NOMO-1 treated with DMSO at 0.1 percent for 48 hours (cell line): ENCODE results near the gene OR2T29.
"Not testable (repeated sequence)": the region's sequence is repeated elsewhere in the genome, so short reads cannot be mapped to it uniquely, and the experiment has no call there.

ENCODE experiments used
- DNase-seq: peaks from one replicate; lab custom pipeline; 2025; ENCODE audit not compliant: unreplicated experiment; lab: John Stamatoyannopoulos, UW

OR2T29 gene, protein sequence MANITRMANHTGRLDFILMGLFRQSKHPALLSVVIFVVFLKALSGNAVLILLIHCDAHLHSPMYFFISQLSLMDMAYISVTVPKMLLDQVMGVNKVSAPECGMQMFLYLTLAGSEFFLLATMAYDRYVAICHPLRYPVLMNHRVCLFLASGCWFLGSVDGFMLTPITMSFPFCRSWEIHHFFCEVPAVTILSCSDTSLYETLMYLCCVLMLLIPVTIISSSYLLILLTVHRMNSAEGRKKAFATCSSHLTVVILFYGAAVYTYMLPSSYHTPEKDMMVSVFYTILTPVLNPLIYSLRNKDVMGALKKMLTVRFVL

DNA sequence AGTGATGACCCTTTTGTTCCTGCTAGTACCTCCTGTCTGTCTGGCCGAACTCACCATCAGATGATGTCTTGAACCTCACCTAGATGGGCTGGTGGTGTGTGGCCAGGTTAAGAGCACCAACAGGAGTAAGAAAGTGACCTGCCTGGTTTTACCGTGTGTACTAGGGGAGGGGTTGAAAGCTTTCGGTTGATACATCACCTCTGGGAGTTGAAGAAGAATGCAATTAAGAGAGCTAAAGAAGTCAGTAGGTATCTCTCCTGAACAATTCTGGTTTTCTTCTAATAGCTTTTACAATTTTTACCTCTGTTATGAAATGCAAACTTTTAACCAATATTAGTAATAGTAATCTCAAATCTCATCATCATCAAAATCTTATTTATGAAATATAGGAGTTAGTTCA lies at the start of gene OR2T29:
TSS of gene OR2T29 (minus strand) at position 101 of the 400 bp plus-strand sequence. CDS start 3,281 bp downstream, outside the sequence.
- not testable (repeated sequence) for DNase-seq

DNA sequence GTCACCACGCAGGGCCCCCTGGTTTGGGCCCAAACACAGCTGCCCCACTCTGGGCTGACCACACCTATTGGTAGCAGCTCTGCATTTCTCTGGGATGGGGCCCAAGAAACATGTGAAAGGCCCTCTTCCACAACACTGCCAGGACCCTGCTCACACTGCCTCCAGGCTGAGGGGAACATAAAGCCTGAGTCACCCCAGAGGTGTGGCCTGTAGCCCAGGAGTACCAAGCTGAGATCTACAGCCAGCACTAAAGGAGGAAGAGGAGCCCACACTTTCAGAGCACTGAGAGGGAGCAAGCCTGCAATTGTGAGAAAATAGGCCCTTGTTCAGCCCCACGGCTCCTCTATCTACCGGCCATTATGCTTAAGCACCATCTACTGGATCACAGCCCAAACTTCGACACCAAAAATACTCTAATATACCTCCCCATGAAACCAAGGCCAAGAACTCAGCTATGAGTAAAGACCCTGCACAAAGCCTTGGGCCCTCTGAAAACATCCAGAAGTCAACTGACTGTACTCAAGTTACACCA lies 49.4 kb upstream of the OR2T29 start:
- DNase-seq, result no peak

DNA sequence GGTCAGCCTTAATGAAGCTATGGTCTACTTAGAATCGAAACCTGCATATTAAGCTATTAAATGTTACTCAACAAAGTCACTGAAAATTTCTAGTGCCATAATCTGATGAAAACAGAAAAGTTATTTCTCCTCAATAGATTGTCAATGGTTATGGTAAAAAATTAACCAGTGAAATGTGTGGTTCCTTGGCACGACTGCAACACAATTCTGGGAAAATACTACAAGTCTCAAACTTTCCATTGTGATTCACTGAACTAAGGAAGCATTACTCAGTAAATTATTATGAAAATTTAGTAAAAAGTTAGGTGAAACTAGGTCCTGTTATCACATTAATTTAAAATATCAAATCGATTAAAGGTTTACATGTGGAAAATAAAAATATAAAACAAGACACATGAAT lies 47.7 kb upstream of the OR2T29 start:
- DNase-seq, result no peak

DNA sequence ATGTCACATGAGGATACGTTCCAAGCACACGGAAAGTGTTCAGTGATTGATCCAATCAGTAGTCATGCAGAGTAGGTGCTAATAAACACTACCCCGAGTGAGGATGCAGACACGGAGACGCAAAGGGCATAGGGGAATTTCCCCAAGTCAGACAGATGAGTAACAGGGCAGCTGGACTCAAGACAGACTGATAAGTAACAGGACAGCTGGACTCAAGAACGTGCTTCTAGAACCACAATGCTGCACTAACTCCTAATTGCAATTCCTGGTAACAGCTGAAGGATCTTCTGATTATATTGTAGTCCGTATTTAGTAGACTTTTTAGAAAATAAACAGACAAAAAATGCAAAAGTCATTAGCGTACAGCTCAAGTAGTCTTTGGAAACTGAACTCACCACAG lies 36.8 kb upstream of the OR2T29 start:
- DNase-seq, result no peak

DNA sequence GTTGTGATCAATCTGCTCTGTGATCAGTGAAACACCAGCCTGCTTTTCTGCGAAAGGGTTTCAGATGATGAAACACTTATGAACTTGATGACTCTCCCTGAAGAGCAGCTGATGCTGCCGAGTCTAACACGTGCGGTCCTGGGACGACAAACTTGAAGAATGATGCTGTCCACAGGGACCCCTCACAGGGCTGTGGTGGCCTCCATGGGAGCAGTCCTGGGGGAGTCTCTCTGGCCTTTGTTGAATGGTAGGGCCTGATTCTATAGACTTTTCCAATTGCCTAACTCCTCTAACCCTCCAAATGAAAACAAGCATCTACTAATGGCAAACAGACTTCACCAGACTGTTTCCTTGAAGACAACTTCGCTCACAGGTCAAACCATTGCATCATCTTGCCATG lies 35.0 kb upstream of the OR2T29 start, which contains the start of gene OR2T10:
TSS of gene OR2T10 (minus strand) at position 112 of the 400 bp plus-strand sequence. CDS start 3,932 bp downstream, outside the sequence.
- DNase-seq, result no peak

DNA sequence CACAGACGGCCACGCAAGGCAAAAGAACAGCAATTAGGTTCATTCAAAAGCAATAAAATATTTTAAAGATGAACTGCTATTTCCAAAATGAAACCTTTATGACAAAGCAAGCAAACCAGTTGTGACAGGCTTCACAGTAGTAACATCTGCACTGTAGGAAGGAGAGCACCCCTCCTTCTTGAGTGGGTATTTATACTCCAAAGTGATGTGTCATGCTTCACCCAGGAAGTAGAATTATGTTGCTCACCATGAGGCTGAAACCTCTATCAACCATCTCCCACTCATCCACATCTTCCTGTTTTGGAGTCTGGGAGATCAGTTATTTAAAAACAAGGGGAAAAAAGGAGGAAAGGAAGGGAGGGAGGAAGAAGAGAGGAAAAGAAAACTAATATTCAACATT lies 34.0 kb upstream of the OR2T29 start:
- DNase-seq, result no peak

DNA sequence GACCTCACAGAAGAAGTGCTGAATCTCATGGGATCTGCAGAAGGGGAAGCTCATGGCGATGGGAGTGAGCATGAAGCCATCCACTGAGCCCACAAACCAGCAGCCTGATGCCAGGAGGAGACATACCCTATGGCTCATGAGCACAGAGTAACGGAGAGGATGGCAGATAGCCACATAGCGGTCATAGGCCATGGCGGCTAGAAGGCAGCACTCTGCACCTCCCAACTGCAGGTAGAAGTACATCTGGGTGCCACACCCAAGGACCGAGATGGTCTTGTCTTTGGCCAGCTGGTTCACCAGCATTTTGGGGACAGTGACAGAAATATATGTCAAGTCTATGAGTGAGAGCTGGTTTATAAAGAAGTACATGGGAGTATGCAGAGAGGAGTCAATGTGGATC lies 30.7 kb upstream of the OR2T29 start:
- no peak for DNase-seq

DNA sequence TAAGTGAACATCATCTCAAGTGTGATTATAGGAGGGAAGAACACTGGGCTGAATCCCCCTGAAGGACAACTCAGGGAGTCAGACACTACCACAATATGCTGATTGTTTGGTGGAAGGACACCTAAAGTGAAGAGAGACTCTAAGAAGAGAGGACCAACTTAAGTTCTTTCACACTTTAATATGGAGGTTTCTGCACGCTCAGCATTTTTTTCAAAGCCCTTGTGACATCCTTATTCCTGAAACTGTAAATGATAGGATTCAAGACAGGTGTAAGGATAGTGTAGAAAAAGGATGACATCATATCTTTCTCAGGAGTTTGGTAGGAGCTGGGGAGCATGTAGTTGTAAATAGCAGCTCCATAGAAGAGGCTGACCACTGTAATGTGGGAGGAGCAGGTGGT lies 30.1 kb upstream of the OR2T29 start:
- DNase-seq, result no peak

DNA sequence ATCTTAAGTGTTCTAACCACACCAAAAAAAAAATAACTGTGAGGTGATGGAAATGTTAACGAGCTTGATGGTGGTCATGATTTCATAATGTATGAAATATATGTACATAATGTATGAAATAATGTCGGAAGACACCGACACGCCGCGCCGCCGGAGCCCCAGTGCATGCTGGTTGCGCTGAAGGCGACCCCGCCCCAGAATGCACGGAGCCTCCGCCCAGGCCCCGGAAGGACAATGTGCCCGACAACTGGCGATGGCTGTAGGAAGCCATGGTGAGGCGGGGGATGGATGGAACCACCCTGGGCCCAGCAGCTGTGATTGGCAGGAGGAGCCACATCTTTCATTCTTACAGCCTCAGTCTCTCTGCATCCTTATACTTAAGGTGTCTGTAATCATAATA lies 27.5 kb upstream of the OR2T29 start:
- no peak for DNase-seq

DNA sequence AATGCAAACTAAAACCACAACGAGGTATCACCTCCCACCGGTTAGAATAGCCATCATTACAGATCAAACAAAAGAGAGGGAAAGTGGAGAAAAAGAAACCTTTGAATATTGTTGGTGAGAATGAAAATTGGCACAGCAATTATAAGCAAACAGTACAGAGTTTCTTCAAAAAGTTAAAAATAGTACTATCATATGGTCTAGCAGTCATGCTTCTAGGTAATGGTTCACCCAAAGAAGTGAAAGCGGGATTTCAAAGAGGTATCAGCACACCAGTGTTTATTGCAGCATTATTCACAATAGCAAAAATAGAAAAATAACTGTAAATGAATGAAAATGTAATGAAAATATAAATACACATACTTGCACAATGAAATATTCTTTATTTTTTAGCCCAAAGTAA lies 26.8 kb upstream of the OR2T29 start:
- no peak for DNase-seq

DNA sequence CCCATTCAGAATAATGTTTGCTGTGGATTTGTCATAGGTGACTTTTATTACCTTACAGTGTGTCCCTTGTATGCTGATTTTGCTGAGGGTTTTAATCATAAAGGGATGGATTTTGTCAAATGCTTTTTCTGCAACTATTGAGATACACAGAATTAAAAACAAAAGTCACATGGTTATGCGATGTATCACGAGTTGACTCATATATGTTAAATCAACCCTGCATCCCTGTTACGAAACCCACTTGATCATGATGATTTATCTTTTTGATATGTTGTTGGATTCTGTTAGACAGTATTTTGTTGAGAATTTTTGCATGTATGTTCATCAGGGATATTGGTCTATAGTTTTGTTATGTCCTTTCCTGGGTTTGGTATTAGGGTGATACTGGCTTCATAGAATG lies 22.7 kb upstream of the OR2T29 start:
- no peak for DNase-seq

DNA sequence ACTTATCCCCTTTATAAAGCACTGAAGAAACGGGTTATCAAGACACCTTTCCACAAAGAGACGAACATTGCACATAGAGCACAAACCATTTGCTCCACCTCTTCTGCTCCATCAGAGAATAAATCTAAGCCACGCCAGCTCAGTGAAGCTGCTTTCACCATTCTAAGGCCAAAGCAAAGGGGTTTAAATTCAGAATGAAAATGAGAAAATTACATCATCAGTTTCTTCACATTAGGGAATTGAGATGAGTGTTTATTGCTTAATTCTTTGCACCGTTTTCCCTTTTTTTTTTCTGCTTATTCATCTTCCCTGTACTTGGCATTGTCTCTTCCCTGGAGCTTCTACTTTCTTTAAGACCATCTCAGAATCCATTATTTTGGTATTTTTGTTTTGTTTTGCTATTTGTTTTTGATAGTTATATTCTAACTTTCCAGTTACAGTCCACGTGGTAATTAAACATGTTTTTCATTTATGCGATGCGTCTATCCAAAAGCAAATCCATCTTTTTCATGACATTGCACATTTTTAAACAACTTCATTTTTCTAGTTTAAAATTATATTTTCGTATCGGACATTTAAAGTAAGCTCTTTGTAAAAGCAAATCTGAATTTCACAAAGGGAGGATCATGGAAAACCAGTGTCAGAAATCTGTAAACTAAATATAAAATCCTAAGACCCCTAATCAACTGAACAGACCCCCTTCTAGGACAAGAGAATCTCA lies 13.8 kb upstream of the OR2T29 start:
- no peak for DNase-seq

DNA sequence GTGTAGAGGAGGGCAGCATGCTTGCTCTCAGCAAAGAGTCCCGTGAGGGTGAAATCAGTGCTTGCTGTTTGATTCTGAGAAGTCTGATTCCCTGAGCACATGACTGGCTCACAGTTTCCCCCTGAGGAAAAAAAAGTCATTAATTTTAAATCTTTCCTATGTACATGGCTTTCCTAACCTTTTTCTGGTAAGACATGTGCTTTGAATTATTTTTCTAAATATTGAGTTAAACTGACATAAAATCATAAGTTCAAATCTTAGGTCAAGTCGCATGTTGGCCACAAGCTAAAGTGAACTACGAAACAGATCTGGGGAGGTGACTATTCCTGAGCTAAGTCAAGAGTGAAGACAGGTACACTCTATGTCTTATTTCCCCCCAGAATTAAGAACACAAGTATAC lies 12.1 kb upstream of the OR2T29 start, which contains the start of gene OR2T34:
TSS of gene OR2T34 (minus strand) at position 101 of the 400 bp plus-strand sequence. CDS start at position 101, 0 bp downstream.
- DNase-seq, result not testable (repeated sequence)

DNA sequence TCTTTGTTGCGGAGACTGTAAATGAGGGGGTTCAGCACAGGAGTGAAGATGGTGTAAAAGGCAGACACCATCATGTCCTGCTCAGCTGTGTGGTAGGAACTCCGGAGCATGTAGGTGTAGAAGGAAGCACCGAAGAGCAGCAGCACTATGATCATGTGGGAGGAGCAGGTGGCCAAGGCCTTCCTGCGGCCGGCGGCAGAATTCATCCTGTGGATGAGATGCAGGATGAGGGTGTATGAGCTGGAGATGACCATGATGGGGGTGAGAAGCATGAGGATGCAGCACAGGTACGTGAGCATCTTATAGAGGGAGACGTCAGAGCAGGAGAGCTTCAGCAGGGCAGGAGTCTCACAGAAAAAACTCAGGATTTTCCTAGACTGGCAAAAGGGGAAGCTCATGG lies 11.3 kb upstream of the OR2T29 start:
- not testable (repeated sequence) for DNase-seq

DNA sequence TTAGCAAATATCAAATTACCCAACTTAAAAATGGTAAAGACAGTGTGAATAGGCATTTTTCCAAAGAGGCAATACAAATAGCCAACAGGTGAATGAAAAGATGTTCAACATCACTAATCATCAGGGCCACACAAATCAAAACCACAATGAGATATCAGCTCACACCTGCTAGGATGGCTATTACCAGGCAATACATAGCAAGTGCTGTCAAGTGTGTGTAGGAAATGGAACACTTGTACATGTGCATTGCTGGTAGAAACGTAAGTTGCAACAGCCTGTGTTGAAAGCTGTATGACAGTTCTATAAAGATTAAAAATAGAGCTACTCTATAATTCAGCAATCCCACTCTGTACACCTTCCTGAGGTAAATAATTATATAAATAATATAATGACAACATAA lies 9.5 kb upstream of the OR2T29 start:
- DNase-seq, result not testable (repeated sequence)

DNA sequence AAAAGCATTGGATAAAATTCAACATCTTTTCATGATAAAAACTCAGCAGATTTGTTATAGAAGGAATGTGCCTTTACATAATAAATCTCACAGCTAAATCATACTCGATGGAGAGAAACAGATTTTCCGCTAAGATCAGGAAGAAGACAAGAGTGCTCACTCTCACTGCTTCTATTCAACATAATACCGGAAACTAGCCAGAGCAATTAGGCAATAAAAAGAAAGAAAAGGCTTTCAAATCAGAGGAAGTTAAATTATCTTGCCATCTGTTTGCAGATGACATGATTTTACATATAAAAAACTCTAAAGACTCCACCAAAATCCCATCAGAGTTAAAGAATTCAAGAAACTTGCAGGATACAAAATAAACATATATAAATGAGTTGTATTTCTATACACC lies 8.2 kb upstream of the OR2T29 start:
- peak; percentile 47 for DNase-seq

DNA sequence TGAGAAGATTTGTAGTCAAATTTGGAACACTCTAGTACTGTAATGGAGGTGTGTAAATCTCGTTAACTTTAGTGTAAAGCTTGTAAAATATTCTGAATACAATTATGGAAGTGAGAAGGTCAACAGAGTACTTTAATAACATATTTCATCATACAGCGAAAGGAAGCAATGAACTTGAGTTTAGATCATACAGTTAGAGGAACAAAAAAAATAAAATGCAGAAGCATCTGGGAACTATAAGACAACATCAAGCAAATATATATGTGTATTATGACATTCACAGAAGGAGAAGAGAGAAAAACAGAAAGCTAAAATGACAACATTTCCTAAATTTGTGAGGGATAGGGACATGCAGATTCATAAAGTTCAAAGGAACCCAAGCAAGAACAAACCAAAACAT lies 6.5 kb upstream of the OR2T29 start:
- DNase-seq, result peak; percentile 66

DNA sequence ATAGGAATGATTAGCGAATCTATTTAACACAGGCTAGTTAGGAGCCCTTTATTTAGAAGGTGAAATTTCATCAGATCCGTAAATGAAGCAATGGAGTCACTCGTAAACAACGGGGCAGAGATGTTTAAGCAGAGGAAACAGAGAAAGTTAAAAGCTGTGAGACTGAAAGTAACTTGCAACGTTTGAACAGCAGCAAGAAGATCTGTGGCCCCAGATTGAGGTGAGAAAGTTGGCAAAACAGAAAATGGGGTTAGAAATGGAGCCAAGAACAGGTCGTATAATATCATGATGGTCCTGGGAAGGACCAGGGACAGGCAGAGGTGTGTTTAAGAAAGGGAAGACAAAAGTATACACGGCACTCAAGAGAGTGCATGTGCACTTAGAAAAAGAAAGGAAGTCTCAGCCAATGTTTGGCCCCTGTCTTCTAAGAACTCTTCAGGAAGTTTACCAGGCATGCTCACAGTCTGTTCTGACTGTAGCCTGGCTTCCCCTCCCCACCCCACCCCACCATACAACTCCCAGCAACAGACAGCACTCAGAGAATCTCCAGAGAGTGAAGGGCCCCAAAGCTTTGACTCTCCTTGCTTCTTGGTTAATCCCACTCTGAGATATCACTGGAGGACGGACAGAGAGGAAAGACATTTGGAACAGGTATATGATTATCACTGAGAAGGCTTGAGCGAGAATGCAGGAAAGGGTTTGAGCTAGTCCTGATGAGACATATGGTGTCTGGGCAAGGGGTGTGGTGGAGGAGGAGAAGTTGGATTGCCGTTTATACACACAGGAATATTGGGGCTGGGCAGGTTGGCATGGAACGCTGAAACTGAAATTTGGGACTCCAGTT lies 3.2 kb upstream of the OR2T29 start:
- not testable (repeated sequence) for DNase-seq

DNA sequence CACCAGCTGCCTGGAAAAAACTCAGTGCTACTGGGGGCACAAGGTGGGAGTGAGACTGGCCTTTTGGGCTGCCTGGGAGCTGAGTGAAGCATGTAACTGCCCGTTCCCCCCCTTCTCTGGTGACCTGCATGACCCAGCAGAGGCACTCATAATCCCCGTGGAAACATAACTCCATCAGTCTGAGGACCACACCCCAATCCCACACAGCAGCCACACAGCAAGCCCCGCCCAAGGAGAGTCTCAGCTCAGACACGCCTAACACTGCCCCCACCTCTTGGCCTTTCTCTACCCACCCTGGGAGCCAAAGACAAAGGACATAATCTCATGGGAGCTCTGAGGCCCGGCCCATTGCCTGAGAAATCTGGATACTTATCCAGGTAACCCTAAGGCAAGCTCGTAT lies 11.5 kb downstream of the OR2T29 start:
- DNase-seq, result not testable (repeated sequence)

DNA sequence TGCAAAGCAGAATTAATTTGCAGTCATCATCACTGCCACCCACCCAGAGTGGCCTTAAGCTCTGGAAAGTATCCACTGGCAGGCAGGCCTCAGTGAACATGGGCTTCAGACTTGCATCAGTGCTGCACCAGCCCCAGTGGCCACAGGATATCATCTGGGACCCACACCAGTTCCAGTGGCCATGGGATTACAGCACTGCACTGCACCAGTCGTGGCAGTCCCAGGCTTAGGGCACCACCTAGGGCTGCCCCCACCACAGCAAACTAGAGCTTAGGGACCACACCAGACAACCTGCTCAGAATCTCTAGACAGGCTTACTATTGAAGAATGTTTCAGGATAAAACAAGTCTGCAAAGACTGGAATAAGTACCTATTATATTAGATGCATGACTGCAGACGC lies 15.2 kb downstream of the OR2T29 start:
- DNase-seq, result not testable (repeated sequence)

DNA sequence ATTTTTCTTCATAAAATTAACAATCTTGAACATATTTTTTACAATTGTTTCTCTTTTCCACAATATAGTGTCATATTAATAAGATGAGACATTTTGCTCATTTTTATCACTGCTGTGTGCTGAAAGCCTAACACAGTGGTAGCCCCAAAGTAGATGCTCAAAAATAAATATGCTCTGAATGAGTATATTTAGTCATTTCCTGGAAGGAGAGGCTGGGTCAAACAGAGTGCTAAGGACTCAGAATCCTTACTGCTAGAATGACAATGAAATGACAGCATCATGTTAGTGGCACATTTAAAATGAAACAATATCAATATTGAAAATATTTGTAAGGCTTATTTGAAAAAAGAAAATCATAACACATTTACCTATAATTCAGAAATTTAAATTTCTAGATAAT lies 25.1 kb downstream of the OR2T29 start:
- not testable (repeated sequence) for DNase-seq
